Neural cell (in vitro differentiated cells): ENCODE data around the gene OTOG. TPM values are rescaled to one million over a fixed set of nuclear protein-coding genes. Genes with fewer than 3 reads are reported as not detected.

Experiments
- H2AFZ ChIP-seq: fragments of 200-600, 300-800 bp; sonication (generic), shearing (Covaris generic); 2 replicates; pipeline ENCODE4 v1.6.0; 2014; ENCODE audit warnings: low read depth, mild to moderate bottlenecking, antibody characterized with exemption, low read length, moderate library complexity
- H3F3A ChIP-seq: fragments of 200-600 bp; shearing (Covaris generic); 2 replicates; pipeline ENCODE4 v1.6.1; 2016; ENCODE audit warnings: mild to moderate bottlenecking, moderate library complexity, mixed read lengths, antibody characterized with exemption, low read length; ENCODE audit not compliant: insufficient read depth, poor library complexity, severe bottlenecking
- H3K27ac ChIP-seq: fragments of 200-600, 300-800 bp; sonication (generic), shearing (Covaris generic); 2 replicates; pipeline ENCODE4 v1.5.1; 2014; ENCODE audit warnings: mild to moderate bottlenecking, low read length, moderate library complexity
- H3K27me3 ChIP-seq: fragments of 300-800, 200-600 bp; sonication (generic), shearing (Covaris generic); 2 replicates; pipeline ENCODE4 v1.6.0; 2014; ENCODE audit warnings: mild to moderate bottlenecking, low read depth, low read length, moderate library complexity; ENCODE audit not compliant: insufficient read depth
- H3K36me3 ChIP-seq: fragments of 300-800, 200-600 bp; sonication (generic), shearing (Covaris generic); 2 replicates; pipeline ENCODE4 v1.5.1; 2014; ENCODE audit warnings: mild to moderate bottlenecking, antibody characterized with exemption, low read length, moderate library complexity; ENCODE audit not compliant: insufficient read depth
- H3K4me2 ChIP-seq: fragments of 300-800, 200-600 bp; sonication (generic), shearing (Covaris generic); 2 replicates; pipeline ENCODE4 v1.6.0; 2014; ENCODE audit warnings: mild to moderate bottlenecking, low read length
- H3K4me3 ChIP-seq: fragments of 300-800, 200-600 bp; sonication (generic), shearing (Covaris generic); 2 replicates; pipeline ENCODE4 v1.5.1; 2014; ENCODE audit warnings: mild to moderate bottlenecking, low read length, moderate library complexity
- H3K79me2 ChIP-seq: fragments of 200-600 bp; shearing (Covaris generic); replicated peaks from 2 replicates; pipeline ENCODE4 v1.6.0; 2014; ENCODE audit warnings: mild to moderate bottlenecking, low read length, moderate library complexity; ENCODE audit not compliant: insufficient read depth
- H3K9ac ChIP-seq: fragments of 300-800, 200-600 bp; sonication (generic), shearing (Covaris generic); 2 replicates; pipeline ENCODE4 v1.6.1; 2016; ENCODE audit warnings: mild to moderate bottlenecking, low read length, mixed read lengths
- H3K9me2 ChIP-seq: fragments of 200-600 bp; shearing (Covaris generic); 2 replicates; pipeline ENCODE4 v1.6.1; 2016; ENCODE audit warnings: mild to moderate bottlenecking, low read length, mixed read lengths; ENCODE audit not compliant: insufficient read depth
- H3K9me3 ChIP-seq: fragments of 200-600, 300-800 bp; sonication (generic), shearing (Covaris generic); 2 replicates; pipeline ENCODE4 v1.6.1; 2016; ENCODE audit warnings: mild to moderate bottlenecking, mixed run types, low read length, moderate library complexity, mixed read lengths
- H4K20me1 ChIP-seq: fragments of 200-600 bp; shearing (Covaris generic); 2 replicates; pipeline ENCODE4 v1.6.1; 2016; ENCODE audit warnings: mild to moderate bottlenecking, mixed run types; ENCODE audit not compliant: insufficient read depth
- EP300 ChIP-seq: fragments of 450-650 bp; conservative IDR thresholded peaks from 2 replicates; pipeline ENCODE4 v1.6.1; 2014; ENCODE audit warnings: antibody characterized with exemption, mild to moderate bottlenecking, moderate library complexity; ENCODE audit not compliant: poor library complexity, severe bottlenecking
- EZH2 ChIP-seq: fragments of 200-600, 300-800 bp; shearing (Covaris generic), sonication (generic); IDR thresholded peaks from 2 replicates; pipeline ENCODE4 v1.6.1; 2014; ENCODE audit warnings: antibody characterized with exemption, low read length, borderline replicate concordance, mild to moderate bottlenecking; ENCODE audit not compliant: insufficient read depth, poor library complexity, severe bottlenecking
- MXI1 ChIP-seq: fragments of 450-650 bp; conservative IDR thresholded peaks from 2 replicates; pipeline ENCODE4 v1.6.1; 2014; ENCODE audit warnings: antibody characterized with exemption, mild to moderate bottlenecking; ENCODE audit not compliant: poor library complexity, severe bottlenecking
- POLR2AphosphoS5 ChIP-seq: IDR thresholded peaks from 2 replicates; pipeline ENCODE4 v1.6.1; 2012
- RAD21 ChIP-seq: fragments of 450-650 bp; conservative IDR thresholded peaks from 2 replicates; pipeline ENCODE4 v1.6.1; 2014; ENCODE audit warnings: antibody characterized with exemption, mild to moderate bottlenecking, moderate library complexity
- REST ChIP-seq: IDR thresholded peaks from 2 replicates; pipeline ENCODE4 v1.6.1; 2012; ENCODE audit warnings: borderline replicate concordance
- SMC3 ChIP-seq: fragments of 450-650 bp; conservative IDR thresholded peaks from 2 replicates; pipeline ENCODE4 v1.6.1; 2014; ENCODE audit warnings: antibody characterized with exemption, mild to moderate bottlenecking, moderate library complexity; ENCODE audit not compliant: poor library complexity
- TAF1 ChIP-seq: IDR thresholded peaks from 2 replicates; pipeline ENCODE4 v1.6.1; 2012; ENCODE audit warnings: low read depth
- polyA plus RNA-seq: library from polyadenylated mRNA; depleted of rRNA; stranded (reverse); fragments of >200 nt; gene quantifications from 2 replicates; pipeline ENCODE4 v1.2.3, GENCODE V29; 2014
- TF ChIP-seq, protein P1 (sequence below): fragments of 450-650 bp; IDR thresholded peaks from 2 replicates; pipeline ENCODE4 v1.5.1; 2014; ENCODE audit warnings: antibody characterized with exemption, mild to moderate bottlenecking, moderate library complexity; ENCODE audit not compliant: poor library complexity, severe bottlenecking

OTOG gene
- polyA plus RNA-seq, 1 donor from 2014 or later, result not detected

GRCh38 chr11:17533778-17534415 lies 13.2 kb upstream of the OTOG start:
- no peaks in the 10 kb centered on the region for H3K27me3 ChIP-seq
- H3K36me3 ChIP-seq, result no peaks in the 10 kb centered on the region
- H3K9me3 ChIP-seq, result no peaks in the 10 kb centered on the region
- no peaks in the 10 kb centered on the region for H4K20me1 ChIP-seq
- H3F3A ChIP-seq, result no peaks in the 10 kb centered on the region
- no peak overlapping the region for H2AFZ ChIP-seq
- no peak for TF ChIP-seq RAD21
- no peak overlapping the region for H3K9ac ChIP-seq
- no peak overlapping the region for H3K4me2 ChIP-seq
- H3K9me2 ChIP-seq, result no peaks in the 10 kb centered on the region
- no peak overlapping the region for H3K4me3 ChIP-seq
- no peak overlapping the region for H3K27ac ChIP-seq
- H3K79me2 ChIP-seq, result no peaks in the 10 kb centered on the region

DNA sequence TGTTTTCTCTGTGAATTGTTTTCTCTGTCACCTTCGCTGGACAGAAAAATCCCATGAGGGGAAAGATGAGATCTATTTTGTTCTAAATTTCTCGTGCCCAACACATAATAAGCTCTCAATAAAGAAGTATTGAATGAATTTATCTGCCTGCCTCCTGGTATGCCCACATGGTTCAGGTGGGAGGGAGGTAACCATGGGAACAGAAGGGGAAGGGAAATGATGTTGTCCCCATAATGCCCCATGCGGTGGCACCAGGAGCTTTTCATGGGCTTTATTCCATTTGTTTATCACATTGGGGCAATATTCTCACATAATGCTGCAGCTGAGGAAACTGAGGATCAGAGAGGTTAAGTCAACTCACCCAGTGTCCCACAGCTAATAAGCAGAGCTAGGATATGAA lies 11.6 kb upstream of the OTOG start:
- Histone ChIP-seq H3K27ac (no peak overlapping the region), H3K4me2 (no peak overlapping the region), H3K4me3 (no peak overlapping the region), H3K36me3 (no peaks in the 10 kb centered on the region), H2AFZ (no peak overlapping the region), H3K27me3 (no peaks in the 10 kb centered on the region), H3K9me2 (no peaks in the 10 kb centered on the region), H3K9me3 (no peaks in the 10 kb centered on the region), H3K9ac (no peak overlapping the region), H4K20me1 (no peaks in the 10 kb centered on the region), H3K79me2 (no peaks in the 10 kb centered on the region), H3F3A (no peaks in the 10 kb centered on the region)
- no peak for TF ChIP-seq MXI1
- TF ChIP-seq REST, result no peak
- no peak for TF ChIP-seq EZH2
- no peak for TF ChIP-seq RAD21
- TF ChIP-seq EP300, result no peak
- TF ChIP-seq SMC3, result no peak
- TF ChIP-seq, protein P1, sequence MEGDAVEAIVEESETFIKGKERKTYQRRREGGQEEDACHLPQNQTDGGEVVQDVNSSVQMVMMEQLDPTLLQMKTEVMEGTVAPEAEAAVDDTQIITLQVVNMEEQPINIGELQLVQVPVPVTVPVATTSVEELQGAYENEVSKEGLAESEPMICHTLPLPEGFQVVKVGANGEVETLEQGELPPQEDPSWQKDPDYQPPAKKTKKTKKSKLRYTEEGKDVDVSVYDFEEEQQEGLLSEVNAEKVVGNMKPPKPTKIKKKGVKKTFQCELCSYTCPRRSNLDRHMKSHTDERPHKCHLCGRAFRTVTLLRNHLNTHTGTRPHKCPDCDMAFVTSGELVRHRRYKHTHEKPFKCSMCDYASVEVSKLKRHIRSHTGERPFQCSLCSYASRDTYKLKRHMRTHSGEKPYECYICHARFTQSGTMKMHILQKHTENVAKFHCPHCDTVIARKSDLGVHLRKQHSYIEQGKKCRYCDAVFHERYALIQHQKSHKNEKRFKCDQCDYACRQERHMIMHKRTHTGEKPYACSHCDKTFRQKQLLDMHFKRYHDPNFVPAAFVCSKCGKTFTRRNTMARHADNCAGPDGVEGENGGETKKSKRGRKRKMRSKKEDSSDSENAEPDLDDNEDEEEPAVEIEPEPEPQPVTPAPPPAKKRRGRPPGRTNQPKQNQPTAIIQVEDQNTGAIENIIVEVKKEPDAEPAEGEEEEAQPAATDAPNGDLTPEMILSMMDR, result no peak
- no peak for TF ChIP-seq POLR2AphosphoS5
- TF ChIP-seq TAF1, result no peak

DNA sequence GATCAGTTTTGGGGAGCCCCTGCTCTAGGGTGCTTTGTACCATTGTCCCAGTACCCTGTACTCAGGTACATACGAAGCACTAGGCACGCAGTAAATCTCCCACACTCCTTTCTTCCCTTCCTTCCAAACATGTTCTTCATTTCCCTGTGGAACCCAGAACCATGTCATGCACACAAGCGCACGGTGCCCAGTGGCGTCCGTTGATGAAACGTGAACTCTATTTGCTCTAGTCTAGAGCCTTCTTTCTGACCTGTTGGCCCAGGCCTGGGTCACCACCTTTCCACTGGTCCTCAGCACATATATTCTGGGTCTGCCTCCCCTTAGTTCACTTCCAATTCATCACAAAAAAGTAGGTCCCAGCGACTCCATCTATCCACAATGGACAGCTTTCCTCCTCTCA lies 9.8 kb upstream of the OTOG start:
- no peak for TF ChIP-seq TAF1
- no peak for TF ChIP-seq SMC3
- no peak for TF ChIP-seq EP300
- TF ChIP-seq RAD21, result no peak
- no peak for TF ChIP-seq EZH2
- TF ChIP-seq POLR2AphosphoS5, result no peak
- no peak for TF ChIP-seq REST
- TF ChIP-seq MXI1, result no peak
- TF ChIP-seq, protein P1, result no peak
- Histone ChIP-seq H3K4me2 (no peak overlapping the region), H3K9ac (no peak overlapping the region), H3K4me3 (no peak overlapping the region), H3K9me2 (no peaks in the 10 kb centered on the region), H3K36me3 (no peaks in the 10 kb centered on the region), H3K9me3 (no peaks in the 10 kb centered on the region), H3F3A (no peaks in the 10 kb centered on the region), H3K27ac (no peak overlapping the region), H3K27me3 (no peaks in the 10 kb centered on the region), H4K20me1 (no peaks in the 10 kb centered on the region), H3K79me2 (no peaks in the 10 kb centered on the region), H2AFZ (no peak overlapping the region)
